Osteoblast (primary cell): ENCODE results near the gene SPX. TPM values are rescaled to one million over a fixed set of nuclear protein-coding genes. Genes with fewer than 3 reads are reported as not detected.

Experiments
- total RNA-seq: library from RNA; depleted of rRNA; stranded (reverse); fragments of >200 nt; gene quantifications from 2 replicates; pipeline ENCODE4 v1.2.3, GENCODE V29; 2012

Gene SPX
- total RNA-seq, 1 donor = 2.9 TPM

Other genes starting within 250 kb of the SPX start
- not detected in 2 replicates for gene SLCO1A2, start 191.4 kb upstream of the SPX start, total RNA-seq
- not detected in 2 replicates for gene IAPP, start 153.4 kb upstream of the SPX start, total RNA-seq
- gene PYROXD1, start 88.6 kb upstream of the SPX start, total RNA-seq = 15.6 and 22.8 TPM in 2 replicates
- gene RECQL, start 24.7 kb upstream of the SPX start, total RNA-seq = 83.6 and 99.9 TPM in 2 replicates
- 65.7 and 254 TPM in 2 replicates for gene GOLT1B, start 24.5 kb upstream of the SPX start, total RNA-seq
- gene GYS2, start 78.6 kb downstream of the SPX start, total RNA-seq = not detected in 2 replicates
- 382 and 422 TPM in 2 replicates for gene LDHB, start 131.5 kb downstream of the SPX start, total RNA-seq
- 5.1 and 9.1 TPM in 2 replicates for gene KCNJ8, start 248.4 kb downstream of the SPX start, total RNA-seq